SU-DHL-6 (cell line): ENCODE data around the gene AOC3.

Source experiments
- H2AFZ ChIP-seq: fragments of 200-600 bp; sonication (generic); 2 replicates; pipeline ENCODE4 v1.6.1; 2014; ENCODE audit warnings: low read depth, mild to moderate bottlenecking, moderate library complexity, mixed read lengths, antibody characterized with exemption, low read length; ENCODE audit not compliant: severe bottlenecking
- H3F3A ChIP-seq: fragments of 200-600 bp; shearing (Covaris generic); 2 replicates; pipeline ENCODE4 v1.6.0; 2016; ENCODE audit warnings: antibody characterized with exemption, mild to moderate bottlenecking; ENCODE audit not compliant: insufficient read depth
- H3K27ac ChIP-seq: fragments of 200-600 bp; sonication (generic); 2 replicates; pipeline ENCODE4 v1.5.1; 2016; ENCODE audit warnings: low read depth, mild to moderate bottlenecking, low read length, moderate library complexity, mixed read lengths
- H3K27me3 ChIP-seq: fragments of 200-600 bp; sonication (generic), shearing (Covaris generic); 2 replicates; pipeline ENCODE4 v1.6.0; 2014; ENCODE audit warnings: mild to moderate bottlenecking, low read length
- H3K36me3 ChIP-seq: fragments of 200-600 bp; sonication (generic); 2 replicates; pipeline ENCODE4 v1.6.1; 2014; ENCODE audit warnings: mild to moderate bottlenecking, low read length, mixed read lengths
- H3K4me2 ChIP-seq: fragments of 300-600, 200-600 bp; shearing (Covaris generic), sonication (generic); 2 replicates; pipeline ENCODE4 v1.6.0; 2014; ENCODE audit warnings: low read length, low read depth, mild to moderate bottlenecking; ENCODE audit not compliant: poor library complexity, severe bottlenecking
- H3K4me3 ChIP-seq: fragments of 200-600 bp; sonication (generic); 2 replicates; pipeline ENCODE4 v1.5.1; 2014; ENCODE audit warnings: antibody characterized with exemption, low read length, mild to moderate bottlenecking, mixed read lengths; ENCODE audit not compliant: insufficient read depth, poor library complexity, severe bottlenecking
- H3K79me2 ChIP-seq: fragments of 200-600 bp; sonication (generic); 2 replicates; pipeline ENCODE4 v1.6.1; 2014; ENCODE audit warnings: mild to moderate bottlenecking, low read length, moderate library complexity; ENCODE audit not compliant: insufficient read depth
- H3K9ac ChIP-seq: fragments of 200-600 bp; sonication (generic); 2 replicates; pipeline ENCODE4 v1.7.0; 2014; ENCODE audit warnings: mild to moderate bottlenecking, low read length
- H3K9me2 ChIP-seq: fragments of 200-600 bp; sonication (generic); replicated peaks from 2 replicates; pipeline ENCODE4 v1.6.1; 2014; ENCODE audit warnings: low read length; ENCODE audit not compliant: insufficient read depth
- H3K9me3 ChIP-seq: fragments of 200-600 bp; sonication (generic); 2 replicates; pipeline ENCODE4 v1.6.1; 2014; ENCODE audit warnings: low read length, mixed read lengths; ENCODE audit not compliant: insufficient read depth
- H4K20me1 ChIP-seq: fragments of 200-600 bp; sonication (generic); 2 replicates; pipeline ENCODE4 v1.6.1; 2014; ENCODE audit warnings: low read depth, mild to moderate bottlenecking, antibody characterized with exemption, low read length, moderate library complexity, mixed read lengths
- CTCF ChIP-seq: fragments of 200-600 bp; sonication (generic); IDR thresholded peaks from one replicate; pipeline ENCODE4 v1.5.1; 2017; ENCODE audit warnings: antibody characterized with exemption, mild to moderate bottlenecking, low read length, moderate library complexity; ENCODE audit not compliant: insufficient read depth, poor library complexity, severe bottlenecking
- EZH2phosphoT487 ChIP-seq: fragments of 200-600 bp; sonication (generic), shearing (Covaris generic); conservative IDR thresholded peaks from 2 replicates; pipeline ENCODE4 v1.6.1; 2018; ENCODE audit warnings: mild to moderate bottlenecking, antibody characterized with exemption, low read length, moderate library complexity, mixed read lengths

The AOC3 gene

DNA sequence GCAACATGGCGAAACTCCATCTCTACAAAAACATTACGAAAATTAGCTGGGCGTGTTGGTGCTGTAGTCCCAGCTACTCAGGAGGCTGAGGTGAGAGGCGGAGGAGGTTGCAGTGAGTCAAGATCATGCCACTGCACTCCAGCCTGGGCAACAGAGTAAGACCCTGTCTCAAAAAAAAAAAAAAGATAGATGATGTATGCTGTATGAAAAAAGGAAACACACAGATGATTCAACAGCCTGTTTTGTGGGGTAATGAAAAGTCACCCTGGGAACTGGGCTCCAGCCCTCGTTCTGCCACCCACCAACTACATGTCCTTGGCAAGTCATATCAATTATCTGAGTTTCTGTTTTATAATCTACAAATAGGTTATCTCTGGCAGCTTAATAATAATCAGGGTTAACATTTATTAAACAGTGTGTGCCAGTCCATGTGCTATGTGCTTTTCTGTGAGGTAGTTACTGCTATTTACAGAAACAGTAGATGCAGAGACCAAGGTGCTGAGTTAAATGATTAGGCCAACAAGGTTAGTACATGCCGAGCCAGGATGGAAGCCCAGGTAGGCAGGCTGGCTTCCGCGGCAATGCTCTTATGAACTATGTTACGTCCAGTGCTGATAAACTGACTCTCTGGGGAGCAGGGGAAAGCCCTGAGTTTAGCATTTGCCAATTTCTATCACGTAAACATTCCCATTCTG, 50.7 kb downstream of the AOC3 start:
- H3K36me3 ChIP-seq: no peaks in the 10 kb centered on the region
- no peaks in the 10 kb centered on the region for H3F3A ChIP-seq
- H3K4me3 ChIP-seq: no peak overlapping the region
- no peak overlapping the region for H3K9ac ChIP-seq
- TF ChIP-seq CTCF (no peak), EZH2phosphoT487 (no peak)
- no peaks in the 10 kb centered on the region for H4K20me1 ChIP-seq
- no peaks in the 10 kb centered on the region for H3K79me2 ChIP-seq
- no peak overlapping the region for H3K4me2 ChIP-seq
- no peaks in the 10 kb centered on the region for H3K27me3 ChIP-seq
- no peak overlapping the region for H2AFZ ChIP-seq
- no peaks in the 10 kb centered on the region for H3K9me2 ChIP-seq
- H3K9me3 ChIP-seq: no peaks in the 10 kb centered on the region
- no peak overlapping the region for H3K27ac ChIP-seq

- H3K36me3 ChIP-seq: no peaks in the 10 kb centered on the region
- H3K4me2 ChIP-seq: no peak overlapping the region
- H3K9ac ChIP-seq: no peak overlapping the region
- H3K9me3 ChIP-seq: no peaks in the 10 kb centered on the region
- H2AFZ ChIP-seq: no peak overlapping the region
- no peak overlapping the region for H3K27ac ChIP-seq
- H3K4me3 ChIP-seq: no peak overlapping the region
- H3K27me3 ChIP-seq: no peaks in the 10 kb centered on the region
- no peaks in the 10 kb centered on the region for H3K79me2 ChIP-seq
- H4K20me1 ChIP-seq: no peaks in the 10 kb centered on the region
- TF ChIP-seq CTCF: no peak
- no peak for TF ChIP-seq EZH2phosphoT487
- no peaks in the 10 kb centered on the region for H3K9me2 ChIP-seq
- H3F3A ChIP-seq: no peaks in the 10 kb centered on the region
These were observed 53.1 kb downstream of the AOC3 start for GRCh38 chr17:42904110-42904469.

GRCh38 chr17:42906772-42907446, 55.9 kb downstream of the AOC3 start:
- TF ChIP-seq CTCF (no peak), EZH2phosphoT487 (no peak)
- Histone ChIP-seq H3F3A (no peaks in the 10 kb centered on the region), H3K9me3 (no peaks in the 10 kb centered on the region), H3K9ac (no peak overlapping the region), H3K4me2 (no peak overlapping the region), H3K27me3 (no peaks in the 10 kb centered on the region), H3K4me3 (no peak overlapping the region), H4K20me1 (no peaks in the 10 kb centered on the region), H3K27ac (no peak overlapping the region), H3K9me2 (no peaks in the 10 kb centered on the region), H2AFZ (no peak overlapping the region), H3K36me3 (no peaks in the 10 kb centered on the region), H3K79me2 (no peaks in the 10 kb centered on the region)
